ENCODE data around the gene LRMDA.

Gene LRMDA

DNA sequence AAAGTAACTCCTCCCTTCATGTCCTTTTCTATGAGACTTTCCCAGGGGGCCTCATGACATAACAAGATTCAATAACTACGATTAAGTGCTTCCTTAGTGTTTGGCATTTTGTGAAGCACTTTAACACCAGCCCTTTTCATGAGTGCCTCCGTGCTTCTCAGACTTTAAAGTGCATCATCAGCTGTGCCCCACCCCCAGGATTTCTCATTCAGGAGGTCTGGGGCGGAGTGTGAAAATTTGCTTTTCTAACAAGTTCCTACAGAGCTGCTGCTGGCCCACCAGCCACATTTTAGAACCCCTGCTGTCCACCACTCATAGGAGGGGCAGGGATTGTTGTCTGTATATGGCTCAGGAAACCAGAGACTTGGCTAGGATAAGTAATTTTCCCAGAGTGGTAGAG lies 445.3 kb downstream of the LRMDA start:
- no peak for DNase-seq (ENCODE audit: low read depth, low spot score)
- no peak overlapping the region for H3K4me3 ChIP-seq (ENCODE audit: low read depth, low read length)
- TF ChIP-seq, protein P1, sequence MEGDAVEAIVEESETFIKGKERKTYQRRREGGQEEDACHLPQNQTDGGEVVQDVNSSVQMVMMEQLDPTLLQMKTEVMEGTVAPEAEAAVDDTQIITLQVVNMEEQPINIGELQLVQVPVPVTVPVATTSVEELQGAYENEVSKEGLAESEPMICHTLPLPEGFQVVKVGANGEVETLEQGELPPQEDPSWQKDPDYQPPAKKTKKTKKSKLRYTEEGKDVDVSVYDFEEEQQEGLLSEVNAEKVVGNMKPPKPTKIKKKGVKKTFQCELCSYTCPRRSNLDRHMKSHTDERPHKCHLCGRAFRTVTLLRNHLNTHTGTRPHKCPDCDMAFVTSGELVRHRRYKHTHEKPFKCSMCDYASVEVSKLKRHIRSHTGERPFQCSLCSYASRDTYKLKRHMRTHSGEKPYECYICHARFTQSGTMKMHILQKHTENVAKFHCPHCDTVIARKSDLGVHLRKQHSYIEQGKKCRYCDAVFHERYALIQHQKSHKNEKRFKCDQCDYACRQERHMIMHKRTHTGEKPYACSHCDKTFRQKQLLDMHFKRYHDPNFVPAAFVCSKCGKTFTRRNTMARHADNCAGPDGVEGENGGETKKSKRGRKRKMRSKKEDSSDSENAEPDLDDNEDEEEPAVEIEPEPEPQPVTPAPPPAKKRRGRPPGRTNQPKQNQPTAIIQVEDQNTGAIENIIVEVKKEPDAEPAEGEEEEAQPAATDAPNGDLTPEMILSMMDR (IDR thresholded peaks at IDR 0.05; ENCODE audit: low read depth, low read length), result no peak
- in situ Hi-C loops (cut with HindIII; ENCODE audit: low sequenced_read_pairs), result no loop called here

DNA sequence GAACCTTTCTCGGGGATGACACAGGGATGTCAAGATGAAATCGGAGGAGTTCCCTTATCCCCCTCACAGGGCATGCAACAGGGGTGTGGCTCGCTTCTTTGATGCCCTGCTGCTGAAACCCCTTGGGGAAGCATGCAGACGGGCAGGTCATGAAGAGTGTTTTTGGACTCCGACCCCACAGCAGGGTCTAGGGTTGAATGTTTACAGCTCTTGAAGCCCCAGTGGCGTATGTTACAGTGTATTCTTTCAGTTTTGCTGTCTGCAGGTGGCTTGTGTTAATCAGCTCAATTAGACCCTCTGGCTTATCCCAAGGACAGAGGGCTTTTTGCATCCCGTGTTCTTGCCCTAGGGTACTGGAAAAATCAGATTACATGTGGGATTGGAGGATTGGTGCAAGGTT lies 446.5 kb downstream of the LRMDA start:
- in situ Hi-C loops (cut with HindIII; ENCODE audit: low sequenced_read_pairs), result no loop called here
- H3K4me3 ChIP-seq (ENCODE audit: low read depth, low read length), result no peak overlapping the region
- TF ChIP-seq, protein P1 (IDR thresholded peaks at IDR 0.05; ENCODE audit: low read depth, low read length), result no peak
- DNase-seq (ENCODE audit: low read depth, low spot score), result no peak

DNA sequence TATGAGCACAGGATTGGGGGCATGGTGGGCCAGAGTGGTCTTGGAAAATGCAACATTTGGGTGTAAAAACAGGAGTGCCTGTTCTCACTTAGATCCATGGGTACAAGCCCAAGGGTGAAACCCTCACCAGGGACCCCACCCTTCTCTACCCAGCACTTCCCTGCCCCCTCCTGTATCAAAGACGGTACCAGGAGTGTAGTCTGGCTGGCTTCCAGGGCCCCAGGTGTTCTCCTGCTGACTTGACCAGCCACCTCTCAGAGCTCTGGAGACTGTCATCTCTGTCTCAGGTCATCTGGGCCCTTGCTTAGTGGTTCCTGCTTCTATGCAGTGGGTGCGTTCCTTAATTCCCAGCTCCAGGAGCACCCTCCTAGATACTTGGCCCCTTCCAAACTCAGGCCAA lies 447.2 kb downstream of the LRMDA start:
- TF ChIP-seq, protein P1 (IDR thresholded peaks at IDR 0.05; ENCODE audit: low read depth, low read length), result no peak
- no peak for DNase-seq (ENCODE audit: low read depth, low spot score)
- in situ Hi-C loops (cut with HindIII; ENCODE audit: low sequenced_read_pairs), result no loop called here
- H3K4me3 ChIP-seq (ENCODE audit: low read depth, low read length), result no peak overlapping the region

DNA sequence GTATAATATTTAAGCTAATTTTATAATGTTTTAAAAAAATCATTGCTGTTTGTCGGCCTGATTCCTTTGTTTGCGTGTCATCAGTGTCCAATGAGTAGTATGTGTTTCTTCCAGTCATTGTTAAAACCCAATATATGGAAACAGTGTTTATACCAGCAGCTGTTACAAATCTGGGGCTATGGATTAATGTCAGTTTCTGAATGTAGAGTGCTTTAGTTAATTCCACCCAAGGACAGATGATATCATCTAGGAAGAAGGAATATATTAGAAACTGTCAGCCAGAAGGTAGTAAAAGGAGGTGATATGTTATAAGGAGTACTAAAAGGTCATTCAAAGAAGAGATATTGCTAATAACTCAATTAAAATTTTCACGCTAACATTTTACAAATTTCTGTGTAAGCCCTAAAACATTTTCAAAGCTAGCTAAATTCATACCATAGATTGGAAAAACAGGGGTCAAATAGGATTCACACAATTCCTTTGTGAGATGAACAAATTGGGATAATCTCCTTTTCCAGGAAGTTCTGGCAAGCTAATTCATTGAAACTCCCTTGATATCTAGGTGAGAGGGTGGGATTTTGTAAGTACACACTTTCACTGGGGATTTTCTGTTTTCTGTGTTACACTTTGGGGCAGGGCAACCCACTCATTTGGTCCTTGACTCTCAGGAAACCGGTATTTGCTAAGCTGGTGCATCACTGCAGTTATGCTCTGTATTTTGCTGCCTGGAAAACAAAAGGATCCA lies 448.8 kb downstream of the LRMDA start:
- TF ChIP-seq, protein P1 (IDR thresholded peaks at IDR 0.05; ENCODE audit: low read depth, low read length), result no peak
- in situ Hi-C loops (cut with HindIII; ENCODE audit: low sequenced_read_pairs), result no loop called here
- H3K4me3 ChIP-seq (ENCODE audit: low read depth, low read length), result no peak overlapping the region
- DNase-seq (ENCODE audit: low read depth, low spot score), result no peak

DNA sequence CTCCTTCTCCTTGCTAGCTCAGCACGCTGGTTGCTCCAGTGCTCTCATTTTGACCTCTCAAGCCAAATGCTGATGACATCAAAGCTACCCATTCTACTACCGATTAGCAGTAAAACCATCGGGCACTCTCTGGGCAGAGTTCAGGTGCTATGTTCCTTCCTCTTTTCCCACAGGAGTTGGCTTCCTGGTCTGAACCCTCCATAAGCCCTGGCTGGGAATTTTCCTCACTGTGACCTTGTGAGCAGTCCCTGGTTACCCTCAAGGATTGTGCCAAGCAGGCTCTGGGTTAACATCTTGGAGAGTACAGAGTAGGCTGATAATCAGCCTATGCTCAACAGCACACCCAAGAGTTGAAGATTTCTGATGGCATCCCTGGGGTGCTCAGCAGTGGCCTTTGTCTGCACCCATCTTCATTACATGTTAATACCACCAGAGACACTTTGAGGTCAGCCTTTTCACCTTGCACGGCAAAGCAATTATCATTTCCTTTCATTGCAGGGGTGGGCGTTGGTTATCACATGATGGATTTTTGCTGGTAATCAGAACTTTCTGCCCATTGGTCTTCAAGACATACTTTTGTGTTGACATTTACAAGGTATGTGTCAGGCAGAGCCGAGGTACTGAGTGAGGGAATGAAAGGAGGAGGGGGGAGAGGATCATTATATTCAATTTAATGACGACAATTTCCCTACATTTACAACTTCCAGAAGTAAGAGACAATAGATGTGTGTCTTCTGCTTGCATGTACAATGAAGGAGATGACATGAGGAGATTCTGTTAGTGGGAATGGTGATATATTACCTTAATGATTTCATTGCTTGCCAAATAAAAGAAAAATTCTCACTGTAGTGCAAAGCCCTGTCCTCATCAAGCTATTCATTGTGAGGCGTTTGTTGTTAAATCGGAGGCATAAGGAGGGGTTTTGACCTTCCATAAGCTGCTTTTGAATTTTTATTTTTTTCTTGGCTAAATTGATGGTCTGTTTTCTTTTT lies 452.0 kb downstream of the LRMDA start:
- in situ Hi-C loops (cut with HindIII; ENCODE audit: low sequenced_read_pairs), result no loop called here
- DNase-seq (ENCODE audit: low read depth, low spot score), result no peak
- TF ChIP-seq, protein P1 (IDR thresholded peaks at IDR 0.05; ENCODE audit: low read depth, low read length), result no peak
- H3K4me3 ChIP-seq (ENCODE audit: low read depth, low read length), result no peak overlapping the region

DNA sequence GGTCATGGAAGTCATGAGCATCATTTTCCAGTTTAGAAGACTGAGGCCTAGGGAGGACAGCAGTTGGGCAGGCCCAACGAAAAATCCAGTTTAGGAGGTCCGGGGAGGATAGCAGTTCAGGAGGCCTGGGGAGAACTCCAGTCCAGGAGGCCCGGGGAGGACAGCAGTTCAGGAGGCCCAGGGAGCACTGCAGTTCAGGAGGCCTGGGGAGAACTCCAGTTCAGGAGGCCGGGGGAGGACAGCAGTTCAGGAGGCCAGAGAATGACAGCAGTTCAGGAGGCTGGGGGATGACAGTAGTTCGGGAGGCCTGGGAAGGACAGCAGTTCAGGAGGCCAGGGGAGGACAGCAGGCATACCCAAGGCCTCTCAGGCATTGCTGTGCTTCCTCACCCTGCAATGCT lies 453.4 kb downstream of the LRMDA start:
- TF ChIP-seq, protein P1 (IDR thresholded peaks at IDR 0.05; ENCODE audit: low read depth, low read length), result no peak
- no peak for DNase-seq (ENCODE audit: low read depth, low spot score)
- in situ Hi-C loops (cut with HindIII; ENCODE audit: low sequenced_read_pairs), result no loop called here
- no peak overlapping the region for H3K4me3 ChIP-seq (ENCODE audit: low read depth, low read length)

Measured in astrocyte of the spinal cord (primary cell).